Ovary (tissue), 3 donors: ENCODE results near the gene GPR171.

Experiments
- EP300 ChIP-seq: sonication (generic); formaldehyde crosslinking; IDR thresholded peaks from one replicate; pipeline ENCODE4 v1.6.1; 2017; ENCODE audit warnings: antibody characterized with exemption
- POLR2A ChIP-seq: fragments of 450-650 bp; IDR thresholded peaks from one replicate; pipeline ENCODE4 v1.6.1; 2017; ENCODE audit warnings: antibody characterized with exemption, mild to moderate bottlenecking, moderate library complexity
- TF ChIP-seq, protein P1 (sequence below), 3 donors: fragments of 450-650 bp in 2 of 3; fragments of 200-600 bp in 1 of 3; IDR thresholded peaks; one replicate each; pipeline versions ENCODE4 v1.5.1 to v1.8.0; 2016 to 2022; ENCODE audit warnings: antibody characterized with exemption in 3 of 3, mild to moderate bottlenecking in 1 of 3
- donor health status: DM: no; HTN: no; CAD: no.

DNA sequence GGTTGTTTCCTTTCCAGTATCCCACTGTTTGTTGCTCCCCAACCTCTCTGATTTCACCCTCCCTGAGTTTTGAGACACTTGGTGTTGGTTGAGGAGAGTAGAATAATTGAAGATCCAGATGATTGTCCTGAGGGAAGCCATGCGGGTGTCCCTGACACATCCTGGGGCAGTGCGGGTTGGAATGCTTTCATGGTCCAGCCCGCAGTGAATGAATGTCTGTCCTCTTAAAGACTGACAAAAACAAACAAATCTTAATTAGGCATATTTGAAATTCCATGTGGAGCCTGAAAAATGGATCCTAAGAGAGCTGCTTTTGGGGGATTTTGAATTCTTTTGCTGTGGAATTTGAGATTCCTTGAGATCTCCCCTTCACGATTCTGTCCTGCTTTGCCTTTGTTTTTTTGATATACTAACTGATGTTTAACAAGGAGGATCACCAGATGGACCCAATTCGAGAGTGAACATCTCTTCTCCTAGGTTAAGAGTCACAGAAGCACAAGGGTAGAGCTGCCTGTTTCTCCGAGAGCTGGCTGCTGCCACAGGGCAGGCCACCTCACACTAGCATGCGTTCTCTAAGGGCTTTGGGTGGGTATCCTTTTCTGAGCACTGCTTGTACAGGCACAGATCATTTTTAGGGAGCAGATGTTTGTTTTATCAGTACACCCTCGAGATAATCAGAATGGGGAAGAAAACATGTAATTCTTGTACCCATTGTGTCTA is 47.4 kb downstream of the GPR171 start:
- TF ChIP-seq POLR2A, result no peak
- no peak for TF ChIP-seq EP300
- TF ChIP-seq, protein P1, sequence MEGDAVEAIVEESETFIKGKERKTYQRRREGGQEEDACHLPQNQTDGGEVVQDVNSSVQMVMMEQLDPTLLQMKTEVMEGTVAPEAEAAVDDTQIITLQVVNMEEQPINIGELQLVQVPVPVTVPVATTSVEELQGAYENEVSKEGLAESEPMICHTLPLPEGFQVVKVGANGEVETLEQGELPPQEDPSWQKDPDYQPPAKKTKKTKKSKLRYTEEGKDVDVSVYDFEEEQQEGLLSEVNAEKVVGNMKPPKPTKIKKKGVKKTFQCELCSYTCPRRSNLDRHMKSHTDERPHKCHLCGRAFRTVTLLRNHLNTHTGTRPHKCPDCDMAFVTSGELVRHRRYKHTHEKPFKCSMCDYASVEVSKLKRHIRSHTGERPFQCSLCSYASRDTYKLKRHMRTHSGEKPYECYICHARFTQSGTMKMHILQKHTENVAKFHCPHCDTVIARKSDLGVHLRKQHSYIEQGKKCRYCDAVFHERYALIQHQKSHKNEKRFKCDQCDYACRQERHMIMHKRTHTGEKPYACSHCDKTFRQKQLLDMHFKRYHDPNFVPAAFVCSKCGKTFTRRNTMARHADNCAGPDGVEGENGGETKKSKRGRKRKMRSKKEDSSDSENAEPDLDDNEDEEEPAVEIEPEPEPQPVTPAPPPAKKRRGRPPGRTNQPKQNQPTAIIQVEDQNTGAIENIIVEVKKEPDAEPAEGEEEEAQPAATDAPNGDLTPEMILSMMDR (IDR thresholded peaks at IDR 0.05), result no peak
